HCEC 1CT (cell line): ENCODE measurements around the gene UBTF.

ENCODE experiments used
- DNase-seq: peaks from one replicate; pipeline ENCODE4 v3.0.0-alpha.2; 2017

The UBTF gene

DNA sequence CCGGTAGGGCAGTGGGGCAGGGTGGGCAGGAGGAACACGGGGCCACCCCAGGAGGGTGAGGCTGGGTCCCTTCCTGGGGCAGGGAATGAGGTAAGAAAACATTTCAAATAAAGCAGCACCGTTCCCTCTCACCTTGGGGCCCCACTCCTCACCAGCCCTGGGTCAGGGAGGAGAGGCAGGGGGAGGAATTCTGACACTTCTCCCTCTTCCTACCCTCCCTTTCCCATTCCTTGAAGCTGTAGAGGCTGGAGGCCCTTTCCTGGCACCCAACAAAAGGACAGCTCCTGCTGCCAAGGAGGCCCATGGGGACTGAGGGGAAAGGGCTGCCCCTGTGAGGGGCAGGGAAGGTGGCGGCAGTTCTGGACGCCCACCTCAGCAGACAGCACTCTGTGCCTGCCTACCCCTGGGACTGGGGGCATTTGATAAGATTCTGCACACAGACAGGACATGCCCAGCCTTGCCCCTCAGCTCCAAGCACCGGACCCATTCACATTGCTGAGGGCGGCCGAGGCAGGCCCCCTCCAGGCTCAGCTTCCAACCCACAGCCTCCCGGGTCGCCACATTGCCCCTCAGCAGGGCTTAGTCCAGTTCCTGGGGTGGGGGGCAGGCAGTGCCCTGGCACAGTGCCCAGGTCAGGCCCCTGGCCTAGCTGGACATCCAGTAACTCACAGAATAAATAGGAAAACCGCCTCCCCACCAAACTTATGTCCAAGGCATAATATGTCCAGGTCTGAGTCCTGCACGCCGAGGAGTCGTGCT is 26.0 kb downstream of the UBTF start:
- no peak for DNase-seq

DNA sequence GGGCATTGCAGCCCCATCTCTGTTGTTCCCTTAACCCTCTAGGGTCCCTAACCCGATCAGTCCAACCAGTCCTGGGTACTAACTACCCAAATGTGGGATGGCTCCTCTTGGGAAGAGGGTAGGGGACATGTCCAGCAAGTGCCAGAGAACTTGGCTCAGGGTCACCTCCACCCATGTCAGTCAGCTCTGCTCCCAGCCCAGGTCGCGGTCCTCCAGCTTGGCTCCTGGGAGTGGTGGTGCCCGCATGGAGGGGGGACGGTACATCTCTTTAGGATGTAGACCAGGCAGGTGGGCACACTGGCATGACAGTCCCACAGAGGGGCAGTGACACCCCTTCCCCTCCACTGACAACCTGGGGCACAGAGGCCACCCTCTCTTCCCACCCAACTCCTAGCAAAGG is 26.7 kb downstream of the UBTF start:
- no peak for DNase-seq

DNA sequence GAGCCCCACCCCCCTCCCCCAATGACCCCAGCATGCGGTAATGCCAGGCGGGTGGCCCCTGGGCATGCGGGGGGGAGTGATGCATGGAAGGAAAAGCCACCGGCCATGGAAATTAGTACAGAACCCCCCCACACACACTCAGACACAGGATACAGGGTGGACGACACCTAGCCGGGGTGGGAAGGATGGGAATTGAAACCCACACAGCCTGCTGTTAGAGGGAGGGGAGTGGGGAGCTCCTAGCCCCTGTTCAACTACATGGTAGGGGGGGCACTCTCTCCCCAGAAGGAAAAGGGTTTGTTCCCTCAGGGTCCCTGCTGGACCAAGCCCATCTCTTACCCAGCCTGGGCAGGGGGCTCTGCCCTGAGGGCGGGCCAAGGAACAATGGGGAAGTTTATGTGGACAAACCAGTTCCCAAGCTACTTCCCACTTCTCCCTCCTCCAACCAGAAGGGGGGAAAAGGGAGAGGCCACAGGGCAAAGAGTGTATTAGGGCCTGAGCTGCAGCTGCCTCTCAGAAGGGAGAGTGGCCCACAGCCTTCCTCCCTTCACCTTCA is 27.5 kb downstream of the UBTF start:
- no peak for DNase-seq

DNA sequence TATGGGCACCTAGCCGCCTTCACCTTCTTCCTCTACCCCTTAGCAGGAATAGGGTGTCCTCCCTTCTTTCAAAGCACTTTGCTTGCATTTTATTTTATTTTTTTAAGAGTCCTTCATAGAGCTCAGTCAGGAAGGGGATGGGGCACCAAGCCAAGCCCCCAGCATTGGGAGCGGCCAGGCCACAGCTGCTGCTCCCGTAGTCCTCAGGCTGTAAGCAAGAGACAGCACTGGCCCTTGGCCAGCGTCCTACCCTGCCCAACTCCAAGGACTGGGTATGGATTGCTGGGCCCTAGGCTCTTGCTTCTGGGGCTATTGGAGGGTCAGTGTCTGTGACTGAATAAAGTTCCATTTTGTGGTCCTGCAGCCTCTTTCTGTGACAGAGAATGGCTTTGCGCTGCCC is 28.1 kb downstream of the UBTF start:
- no peak for DNase-seq

DNA sequence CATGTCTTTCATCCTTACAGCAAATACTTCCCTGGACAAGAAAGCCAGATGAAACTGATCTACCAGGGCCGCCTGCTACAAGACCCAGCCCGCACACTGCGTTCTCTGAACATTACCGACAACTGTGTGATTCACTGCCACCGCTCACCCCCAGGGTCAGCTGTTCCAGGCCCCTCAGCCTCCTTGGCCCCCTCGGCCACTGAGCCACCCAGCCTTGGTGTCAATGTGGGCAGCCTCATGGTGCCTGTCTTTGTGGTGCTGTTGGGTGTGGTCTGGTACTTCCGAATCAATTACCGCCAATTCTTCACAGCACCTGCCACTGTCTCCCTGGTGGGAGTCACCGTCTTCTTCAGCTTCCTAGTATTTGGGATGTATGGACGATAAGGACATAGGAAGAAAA is 29.0 kb downstream of the UBTF start:
- no peak for DNase-seq

DNA sequence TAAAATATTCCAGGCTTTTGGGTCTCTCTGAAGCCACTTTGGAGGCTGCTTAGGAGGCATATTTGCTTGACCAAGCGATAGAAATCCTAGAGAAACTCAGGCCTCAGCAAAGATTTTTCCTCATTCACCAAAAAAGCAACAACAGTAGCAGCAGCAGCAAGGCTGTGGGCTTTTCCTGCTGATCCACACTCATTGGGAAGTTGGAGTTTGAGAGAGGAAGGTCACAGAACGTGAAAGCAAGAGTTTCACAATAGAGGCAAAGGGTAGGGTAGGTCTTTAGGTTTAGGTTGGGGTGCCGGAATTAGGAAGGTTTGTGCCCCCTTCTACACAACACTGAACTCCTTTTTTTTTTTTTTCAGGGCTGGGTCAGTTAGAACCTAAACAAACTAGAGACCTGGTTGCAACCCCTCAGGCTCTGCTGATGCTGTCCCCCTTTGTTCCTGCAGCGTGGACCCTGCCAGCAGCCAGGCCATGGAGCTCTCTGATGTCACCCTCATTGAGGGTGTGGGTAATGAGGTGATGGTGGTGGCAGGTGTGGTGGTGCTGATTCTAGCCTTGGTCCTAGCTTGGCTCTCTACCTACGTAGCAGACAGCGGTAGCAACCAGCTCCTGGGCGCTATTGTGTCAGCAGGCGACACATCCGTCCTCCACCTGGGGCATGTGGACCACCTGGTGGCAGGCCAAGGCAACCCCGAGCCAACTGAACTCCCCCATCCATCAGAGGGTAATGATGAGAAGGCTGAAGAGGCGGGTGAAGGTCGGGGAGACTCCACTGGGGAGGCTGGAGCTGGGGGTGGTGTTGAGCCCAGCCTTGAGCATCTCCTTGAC is 30.7 kb downstream of the UBTF start:
- no peak for DNase-seq

DNA sequence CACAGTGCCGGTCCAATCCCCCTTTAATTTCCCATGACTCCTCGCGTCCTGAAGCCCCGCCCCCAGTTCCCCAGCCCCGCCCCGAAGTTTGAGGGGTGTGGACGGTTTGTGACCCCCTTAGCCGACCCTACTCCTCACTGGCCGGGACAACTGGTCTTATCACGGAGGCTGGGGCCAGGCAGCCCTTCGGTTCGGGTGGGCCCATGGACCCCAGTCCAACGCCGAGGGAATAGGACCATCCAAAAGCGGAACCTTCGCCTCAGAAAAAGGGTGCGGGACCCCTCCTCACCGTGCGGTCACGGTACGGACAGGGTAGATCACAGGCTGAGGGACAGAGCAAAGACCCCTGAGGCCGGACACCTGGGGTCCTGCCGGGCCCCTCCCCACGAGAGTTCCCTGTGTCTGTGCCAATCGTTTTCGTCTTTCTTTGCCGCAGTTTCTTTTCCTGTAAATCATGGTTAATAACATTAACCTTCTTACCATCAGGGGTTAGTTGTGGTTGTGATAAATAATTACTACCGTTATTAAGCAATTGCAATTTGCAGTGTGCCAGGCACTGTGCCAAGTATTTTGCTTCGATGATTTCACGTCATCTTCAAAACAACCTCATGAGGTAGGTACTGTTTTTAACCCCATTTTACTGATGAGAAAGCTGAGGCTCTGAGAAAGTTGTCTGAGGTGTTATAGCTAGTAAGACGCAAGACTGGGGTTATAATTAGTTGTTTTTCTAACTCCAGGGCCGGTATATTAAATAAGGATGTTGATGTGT is 32.2 kb downstream of the UBTF start:
- peak; percentile 16 for DNase-seq

DNA sequence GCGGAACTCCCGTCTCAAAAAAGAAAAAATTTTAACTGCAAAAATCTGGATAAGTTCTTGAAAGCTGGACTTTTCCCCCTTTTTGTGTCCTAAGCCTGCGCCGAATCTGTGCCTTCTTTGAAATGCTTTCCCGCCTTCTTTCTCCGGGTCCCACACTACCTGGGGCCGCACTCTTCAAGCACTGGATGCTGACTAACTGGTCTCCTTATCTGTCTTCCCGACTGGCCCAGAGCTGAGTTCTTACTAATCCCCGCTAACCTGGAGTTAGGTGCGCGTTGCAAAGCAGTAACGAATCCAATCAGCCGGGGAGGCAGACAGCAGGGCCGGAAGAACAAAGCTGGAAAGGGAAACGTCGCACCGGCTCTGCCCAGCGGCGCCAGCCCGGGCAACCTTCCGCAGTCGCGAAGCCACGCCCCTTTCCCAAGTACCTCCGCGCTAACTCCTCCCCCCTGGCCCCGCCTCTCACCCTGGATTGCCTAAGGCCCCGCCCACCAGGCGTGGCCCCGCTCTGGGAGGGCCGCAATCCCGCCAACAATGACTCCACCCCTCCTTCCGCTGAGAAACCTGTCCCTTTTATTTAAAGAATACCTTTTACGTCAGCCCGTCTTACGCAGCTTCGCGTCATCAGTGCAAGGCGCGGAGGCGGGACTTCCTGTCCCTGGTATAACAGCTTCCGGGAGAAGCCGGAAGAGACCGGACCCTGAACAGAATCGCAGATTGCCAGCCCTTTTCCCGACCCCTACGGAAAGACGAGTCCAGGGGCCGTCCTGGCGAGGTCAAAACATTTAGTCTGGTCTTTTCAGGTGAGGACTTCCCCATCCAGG is 33.0 kb downstream of the UBTF start, which contains the start of gene TMUB2:
Gene TMUB2, plus strand, starts transcription at position 666 of the 824 bp plus-strand sequence. CDS start 737 bp downstream, outside the sequence.
- peak; percentile 100 for DNase-seq

DNA sequence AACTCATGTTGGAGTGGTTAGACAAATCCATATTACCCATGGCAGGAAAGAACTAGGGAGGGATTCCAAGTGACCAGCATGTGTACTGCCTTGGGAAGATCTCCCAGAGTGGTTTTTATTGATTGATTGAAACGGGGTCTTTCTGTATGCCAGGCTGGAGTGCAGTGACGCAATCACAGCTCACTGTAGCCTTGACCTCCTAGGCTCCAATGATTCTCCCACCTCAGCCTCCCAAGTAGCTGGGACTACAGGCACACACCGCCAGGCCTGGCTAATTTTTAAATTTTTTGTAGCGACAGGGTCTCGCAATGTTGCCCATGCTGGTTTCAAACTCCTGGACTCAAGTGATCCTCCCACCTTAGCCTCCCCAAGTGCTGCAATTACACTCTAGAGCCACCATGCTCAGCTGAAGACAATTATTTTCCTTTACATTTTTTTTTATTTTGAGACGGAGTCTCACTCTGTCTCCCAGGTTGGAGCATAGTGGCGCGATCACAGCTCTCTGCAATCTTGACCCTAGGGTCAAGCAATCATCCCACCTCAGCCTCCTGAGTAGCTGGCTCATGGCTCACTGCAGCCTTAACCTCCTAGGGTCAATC is 35.2 kb downstream of the UBTF start:
- no peak for DNase-seq

DNA sequence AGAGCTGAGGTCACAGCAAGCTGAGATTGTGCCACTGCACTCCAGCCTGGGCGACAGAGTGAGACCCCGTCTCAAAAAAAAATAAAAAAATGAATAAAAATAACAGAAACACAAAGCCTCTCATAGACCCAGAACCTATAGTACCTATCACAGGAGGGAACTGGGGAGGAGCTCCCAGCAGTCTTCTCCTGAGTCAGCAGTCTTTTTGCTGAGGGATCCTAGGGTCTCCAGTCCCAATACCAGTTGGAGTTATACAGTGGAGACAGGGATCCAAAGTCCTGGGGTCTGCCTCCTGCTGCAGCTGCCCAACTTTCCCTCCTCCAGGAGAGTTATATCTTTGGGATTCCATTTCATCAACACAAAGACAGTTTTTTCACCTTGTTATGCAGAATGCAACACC is 36.5 kb downstream of the UBTF start:
- no peak for DNase-seq

DNA sequence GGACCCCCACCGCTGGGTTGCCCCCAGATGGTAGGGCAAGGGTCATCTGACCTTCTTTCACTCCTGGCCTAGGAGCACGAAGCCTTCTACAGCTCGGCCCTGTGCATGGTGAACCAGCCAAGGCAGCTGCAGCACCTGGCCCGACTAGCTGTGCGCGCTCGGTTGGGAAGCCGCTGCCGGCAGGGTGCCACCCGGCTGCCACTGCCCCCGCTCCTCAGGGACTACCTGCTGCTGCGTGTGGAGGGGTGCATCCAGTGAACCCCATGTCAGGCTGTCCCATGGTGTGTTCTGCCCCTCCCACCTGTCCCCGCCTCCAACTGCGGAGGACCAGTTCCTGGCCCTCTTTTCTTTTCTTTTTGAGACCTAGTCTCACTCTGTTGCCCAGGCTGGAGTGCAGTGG is 41.3 kb downstream of the UBTF start:
- DNase-seq = no peak

DNA sequence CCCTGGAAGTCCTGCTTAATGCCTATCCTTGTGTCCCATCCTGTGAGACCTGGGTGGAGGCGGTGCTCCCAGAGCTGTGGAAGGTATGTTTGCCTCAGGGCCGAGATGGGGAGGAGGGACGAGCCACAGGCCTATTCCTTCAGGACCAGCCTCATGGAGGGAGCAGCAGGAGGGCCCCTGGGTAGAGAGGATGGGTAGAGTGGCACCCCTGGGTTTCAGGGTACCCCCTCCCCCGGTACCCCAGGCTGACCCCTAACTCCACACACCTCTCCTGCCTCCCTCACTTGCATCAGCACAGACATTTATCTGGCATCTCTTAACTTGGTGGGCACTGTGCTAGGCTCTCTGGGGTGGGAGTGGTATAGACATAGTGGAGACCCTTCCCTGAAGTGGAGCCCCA is 41.8 kb downstream of the UBTF start:
- no peak for DNase-seq

DNA sequence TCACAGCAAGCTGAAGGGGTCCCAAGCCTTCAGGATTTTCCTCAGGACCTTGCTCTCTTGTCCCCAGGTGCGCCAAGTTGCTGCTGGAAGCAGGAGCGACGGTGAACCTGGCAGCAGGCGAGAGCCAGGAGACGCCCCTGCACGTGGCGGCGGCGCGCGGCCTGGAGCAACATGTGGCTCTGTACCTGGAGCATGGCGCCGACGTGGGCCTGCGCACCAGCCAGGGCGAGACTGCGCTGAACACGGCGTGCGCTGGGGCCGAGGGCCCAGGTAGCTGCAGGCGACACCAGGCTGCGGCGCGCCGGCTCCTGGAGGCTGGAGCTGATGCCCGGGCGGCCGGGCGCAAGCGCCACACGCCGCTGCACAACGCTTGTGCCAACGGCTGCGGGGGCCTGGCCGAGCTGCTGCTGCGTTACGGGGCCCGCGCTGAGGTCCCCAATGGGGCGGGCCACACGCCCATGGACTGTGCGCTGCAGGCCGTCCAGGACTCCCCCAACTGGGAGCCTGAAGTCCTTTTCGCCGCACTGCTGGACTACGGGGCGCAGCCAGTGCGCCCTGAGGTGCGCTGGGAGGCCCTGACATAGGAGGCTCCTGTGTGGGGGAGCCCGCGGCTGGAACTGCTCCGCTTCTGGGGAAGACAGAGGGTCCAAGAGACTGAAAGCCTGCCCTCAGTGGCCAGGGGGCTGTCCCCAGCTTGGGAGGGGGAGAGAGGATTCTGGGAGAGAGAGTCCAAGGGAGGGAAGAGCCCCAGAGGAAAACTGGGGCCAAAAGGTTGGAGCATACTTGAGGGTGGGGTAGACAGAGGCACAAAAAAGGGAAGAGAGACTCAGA is 42.6 kb downstream of the UBTF start:
- no peak for DNase-seq

DNA sequence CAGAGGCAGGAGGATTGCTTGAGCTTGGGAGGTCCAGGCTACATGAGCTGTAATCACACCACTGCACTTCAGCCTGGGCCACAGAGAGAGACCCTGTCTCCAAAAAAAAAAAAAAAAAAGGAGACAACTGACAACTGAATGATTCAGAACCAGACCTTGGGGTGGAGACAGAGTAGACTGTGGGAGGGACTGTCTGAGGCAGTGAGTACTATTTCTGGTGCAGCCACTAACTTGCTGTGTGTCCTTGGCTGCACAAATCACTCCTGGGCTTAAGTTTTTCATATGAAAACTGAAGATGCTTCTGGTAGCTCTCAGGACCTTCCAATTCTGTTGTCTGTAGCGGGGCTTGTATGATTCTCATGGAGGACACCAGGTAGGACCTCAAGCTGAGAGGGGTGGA is 43.2 kb downstream of the UBTF start:
- DNase-seq = no peak

DNA sequence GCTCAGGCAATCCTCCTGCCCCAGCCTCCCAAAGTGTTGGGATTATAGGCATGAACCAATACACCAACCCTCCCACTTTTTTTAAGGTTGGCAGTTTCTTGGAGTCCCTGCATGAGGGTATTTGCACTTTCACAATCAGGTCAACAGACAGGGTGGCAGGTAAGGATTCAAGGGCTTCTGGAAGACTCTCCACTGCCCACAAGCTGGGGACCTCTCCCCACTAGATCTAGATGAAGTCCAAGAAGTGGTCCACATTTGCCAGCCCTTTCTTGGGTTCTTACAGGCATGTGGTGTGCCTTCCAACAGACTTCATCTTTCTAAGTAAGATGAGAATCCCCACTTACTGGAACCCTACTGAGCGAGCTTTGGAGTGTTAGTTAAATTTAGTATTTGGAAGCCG is 45.0 kb downstream of the UBTF start:
- no peak for DNase-seq

DNA sequence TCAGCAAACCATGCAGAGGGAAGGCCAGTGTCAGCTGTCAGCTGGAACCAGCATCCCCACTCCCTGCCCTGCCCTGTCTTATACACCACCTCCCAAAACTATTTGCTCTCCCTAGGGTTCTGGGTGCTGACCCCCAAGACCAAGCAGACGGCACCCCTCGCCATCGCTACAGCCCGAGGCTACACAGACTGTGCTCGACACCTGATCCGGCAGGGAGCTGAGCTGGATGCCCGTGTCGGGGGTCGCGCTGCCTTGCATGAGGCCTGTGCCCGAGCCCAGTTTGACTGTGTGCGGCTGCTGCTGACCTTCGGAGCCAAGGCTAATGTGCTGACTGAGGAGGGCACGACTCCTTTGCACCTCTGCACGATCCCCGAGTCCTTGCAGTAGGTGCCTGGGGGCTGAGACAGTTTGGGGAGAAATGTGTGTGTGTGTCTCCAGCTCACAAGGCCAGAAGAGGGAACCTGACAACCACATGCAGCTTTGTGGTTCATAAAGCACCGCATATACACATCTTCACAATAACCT is 47.5 kb downstream of the UBTF start:
- DNase-seq = no peak

DNA sequence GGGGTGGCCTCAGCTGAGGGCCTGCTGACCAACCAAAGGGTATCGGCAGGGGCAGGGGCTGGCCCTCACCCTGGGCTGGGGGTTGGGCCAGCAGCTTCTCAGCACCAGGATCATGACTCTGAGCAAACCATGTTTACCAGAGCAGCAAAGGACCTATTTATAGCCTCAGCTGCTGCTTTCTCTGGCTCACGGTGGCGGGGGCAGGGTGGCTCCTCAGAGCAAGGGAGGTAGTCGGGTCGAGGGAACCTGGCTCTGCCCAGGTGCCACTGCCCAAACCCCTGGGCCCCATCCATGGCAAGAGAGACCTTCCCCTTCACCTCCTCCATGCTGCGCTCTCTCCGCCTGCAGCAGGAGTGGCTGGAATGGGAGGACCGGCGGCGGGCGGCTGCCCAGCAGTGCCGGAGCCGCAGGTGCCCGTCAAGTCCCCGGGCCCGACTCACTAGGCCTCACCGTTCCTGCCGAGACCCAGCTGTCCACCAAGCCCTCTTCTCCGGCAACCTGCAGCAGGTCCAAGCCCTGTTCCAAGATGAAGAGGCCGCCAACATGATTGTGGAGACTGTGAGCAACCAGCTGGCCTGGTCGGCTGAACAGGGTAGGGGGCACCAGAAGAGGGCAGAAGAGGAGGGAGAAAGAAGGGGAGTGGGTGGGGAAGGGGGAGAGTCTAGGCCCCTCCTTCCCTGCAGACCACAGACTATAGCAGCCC is 48.8 kb downstream of the UBTF start, which contains the start of gene ASB16:
Gene ASB16, plus strand, starts transcription at position 206 of the 703 bp plus-strand sequence. Its CDS starts 86 bp downstream, at position 292.
- DNase-seq = no peak

DNA sequence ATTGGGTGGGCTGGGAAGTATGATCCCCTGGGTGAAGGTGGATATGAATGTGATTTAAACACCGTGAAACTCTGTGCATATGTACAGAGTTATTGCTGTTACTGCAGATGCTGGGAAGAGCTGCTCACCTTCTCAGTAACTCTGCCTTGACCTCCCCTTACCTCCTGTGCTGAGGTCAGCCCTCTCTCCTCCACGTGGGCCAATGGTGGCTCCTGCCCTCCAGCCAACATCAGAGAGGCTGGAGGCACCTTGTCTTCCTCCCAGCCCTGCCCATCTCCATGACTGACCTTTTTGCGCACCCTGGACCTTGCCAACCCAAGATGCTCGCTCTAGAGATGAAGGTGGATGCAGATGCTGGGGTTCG is 49.4 kb downstream of the UBTF start:
- no peak for DNase-seq

DNA sequence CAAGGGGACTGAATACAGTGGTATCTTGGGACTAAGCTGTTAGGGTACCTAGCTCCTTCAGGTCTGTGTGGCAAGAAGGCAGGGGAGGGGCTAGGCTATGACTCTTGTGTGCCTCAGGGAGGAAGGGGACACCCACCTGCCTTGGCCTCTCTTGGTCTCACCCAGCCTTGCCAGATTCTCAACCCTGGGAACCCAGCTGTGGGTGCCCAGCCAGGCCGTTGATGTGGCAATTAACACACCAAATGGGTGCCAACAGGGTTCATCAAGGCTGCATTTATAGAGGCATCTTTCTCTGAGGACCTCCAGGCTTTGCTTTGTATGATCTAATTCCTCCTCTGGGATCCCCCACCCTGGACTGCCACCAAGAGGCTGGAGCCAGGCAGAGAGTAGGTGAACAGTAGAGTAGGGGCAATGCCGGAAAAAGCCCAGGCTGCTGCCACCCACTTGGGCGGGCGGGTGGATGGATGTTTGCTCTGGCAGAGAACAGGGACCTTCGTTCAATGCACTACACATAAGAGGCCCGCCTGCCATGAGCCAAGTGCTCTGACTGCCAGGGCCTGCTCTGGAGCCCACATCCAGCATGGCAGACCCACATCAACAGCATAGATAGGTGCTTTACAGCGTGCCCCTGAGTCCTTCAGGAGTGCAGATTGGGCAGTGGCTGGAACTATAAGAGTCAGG is 52.2 kb downstream of the UBTF start:
- no peak for DNase-seq
